NCI-H2227 (cell line): Measurements from ENCODE around the gene CAMKMT.

Experiments
- DNase-seq: peaks from one replicate; lab custom pipeline; 2025; ENCODE audit not compliant: unreplicated experiment; lab: John Stamatoyannopoulos, UW

The CAMKMT gene

GRCh38 chr2:44638649-44639048 is 276.9 kb downstream of the CAMKMT start:
- DNase-seq = peak; percentile 24

- no peak for DNase-seq
These were observed 277.7 kb downstream of the CAMKMT start for GRCh38 chr2:44639399-44639798.

GRCh38 chr2:44642123-44642857 is 280.5 kb downstream of the CAMKMT start:
- no peak for DNase-seq

- DNase-seq = no peak
These were observed 284.2 kb downstream of the CAMKMT start for GRCh38 chr2:44645937-44646336.

- no peak for DNase-seq
These were observed 287.6 kb downstream of the CAMKMT start for GRCh38 chr2:44649381-44649780.

- no peak for DNase-seq
These were observed 289.0 kb downstream of the CAMKMT start for GRCh38 chr2:44650796-44651195.

GRCh38 chr2:44651974-44652373 is 290.2 kb downstream of the CAMKMT start:
- DNase-seq = no peak

GRCh38 chr2:44652701-44653100 is 291.0 kb downstream of the CAMKMT start:
- DNase-seq = no peak

GRCh38 chr2:44655401-44655864 is 293.7 kb downstream of the CAMKMT start:
- DNase-seq = no peak

GRCh38 chr2:44656460-44656859 is 294.7 kb downstream of the CAMKMT start:
- DNase-seq = no peak

- no peak for DNase-seq
These were observed 301.8 kb downstream of the CAMKMT start for GRCh38 chr2:44663471-44664073.

- DNase-seq = no peak
These were observed 306.6 kb downstream of the CAMKMT start for GRCh38 chr2:44668336-44668735.

GRCh38 chr2:44671276-44671675 is 309.5 kb downstream of the CAMKMT start:
- no peak for DNase-seq

- DNase-seq = no peak
These were observed 310.2 kb downstream of the CAMKMT start for GRCh38 chr2:44671916-44672315.

GRCh38 chr2:44672431-44672830 is 310.7 kb downstream of the CAMKMT start:
- no peak for DNase-seq

- DNase-seq = no peak
These were observed 312.9 kb downstream of the CAMKMT start for GRCh38 chr2:44674473-44675284.

- DNase-seq = no peak
These were observed 314.6 kb downstream of the CAMKMT start for GRCh38 chr2:44676379-44676778.

GRCh38 chr2:44679584-44679983 is 317.8 kb downstream of the CAMKMT start:
- DNase-seq = peak; percentile 39

- DNase-seq = peak; percentile 39
These were observed 318.2 kb downstream of the CAMKMT start for GRCh38 chr2:44679990-44680389.

GRCh38 chr2:44680424-44680971 is 318.8 kb downstream of the CAMKMT start:
- peak; percentile 44 for DNase-seq

GRCh38 chr2:44680983-44681531 is 319.3 kb downstream of the CAMKMT start:
- peak; percentile 33 for DNase-seq
